ENCODE data around the gene GYG1.

DNA sequence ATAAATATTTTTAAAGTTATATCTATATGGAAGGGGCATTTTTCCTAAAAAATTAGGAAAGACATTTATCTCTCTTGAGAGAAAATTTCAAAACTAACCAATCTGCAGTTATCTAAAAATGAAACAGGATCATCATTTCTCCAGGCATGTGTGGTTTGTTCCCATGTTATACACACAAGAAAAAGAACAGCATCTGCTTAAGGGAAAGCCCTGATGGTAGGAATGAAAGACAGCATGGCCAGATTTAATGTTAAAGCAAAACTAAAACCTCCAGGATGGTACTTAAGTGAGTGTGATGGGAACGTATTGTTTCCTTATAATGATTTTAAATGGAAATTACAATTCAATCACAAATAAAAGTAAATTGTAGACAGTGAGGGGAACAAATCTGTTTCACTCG, 46.2 kb upstream of the GYG1 start:
- TF ChIP-seq POLR2AphosphoS5 (IDR thresholded peaks at IDR 0.05; ENCODE audit: low read depth, low read length) (no peak), CEBPB (IDR thresholded peaks at IDR 0.05; ENCODE audit: low read depth, low read length) (no peak), EP300 (IDR thresholded peaks at IDR 0.05; ENCODE audit: borderline replicate concordance in 1 of 2, low read depth in 2 of 2, low read length in 2 of 2) (no peak), KDM4A (IDR thresholded peaks at IDR 0.05; ENCODE audit: low read depth, low read length, severe bottlenecking) (no peak), TBP (IDR thresholded peaks at IDR 0.05; ENCODE audit: low read depth, low read length) (no peak), TAF7 (optimal IDR thresholded peaks at IDR 0.05; ENCODE audit: borderline replicate concordance, low read depth, low read length) (no peak), GABPA (IDR thresholded peaks at IDR 0.05; ENCODE audit: borderline replicate concordance, insufficient read depth, low read length) (no peak)
- TF ChIP-seq, protein P1, sequence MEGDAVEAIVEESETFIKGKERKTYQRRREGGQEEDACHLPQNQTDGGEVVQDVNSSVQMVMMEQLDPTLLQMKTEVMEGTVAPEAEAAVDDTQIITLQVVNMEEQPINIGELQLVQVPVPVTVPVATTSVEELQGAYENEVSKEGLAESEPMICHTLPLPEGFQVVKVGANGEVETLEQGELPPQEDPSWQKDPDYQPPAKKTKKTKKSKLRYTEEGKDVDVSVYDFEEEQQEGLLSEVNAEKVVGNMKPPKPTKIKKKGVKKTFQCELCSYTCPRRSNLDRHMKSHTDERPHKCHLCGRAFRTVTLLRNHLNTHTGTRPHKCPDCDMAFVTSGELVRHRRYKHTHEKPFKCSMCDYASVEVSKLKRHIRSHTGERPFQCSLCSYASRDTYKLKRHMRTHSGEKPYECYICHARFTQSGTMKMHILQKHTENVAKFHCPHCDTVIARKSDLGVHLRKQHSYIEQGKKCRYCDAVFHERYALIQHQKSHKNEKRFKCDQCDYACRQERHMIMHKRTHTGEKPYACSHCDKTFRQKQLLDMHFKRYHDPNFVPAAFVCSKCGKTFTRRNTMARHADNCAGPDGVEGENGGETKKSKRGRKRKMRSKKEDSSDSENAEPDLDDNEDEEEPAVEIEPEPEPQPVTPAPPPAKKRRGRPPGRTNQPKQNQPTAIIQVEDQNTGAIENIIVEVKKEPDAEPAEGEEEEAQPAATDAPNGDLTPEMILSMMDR (IDR thresholded peaks at IDR 0.05; ENCODE audit: control extremely low read depth in 1 of 3, insufficient read depth in 1 of 3, low read depth in 1 of 3, low read length in 3 of 3) = no peak
